ENCODE data around the gene CNTNAP5. TPM values are rescaled to one million over a fixed set of nuclear protein-coding genes. Genes with fewer than 3 reads are reported as not detected.

Gene CNTNAP5
- total RNA-seq, 1 donor from 2014 or later = not detected

DNA sequence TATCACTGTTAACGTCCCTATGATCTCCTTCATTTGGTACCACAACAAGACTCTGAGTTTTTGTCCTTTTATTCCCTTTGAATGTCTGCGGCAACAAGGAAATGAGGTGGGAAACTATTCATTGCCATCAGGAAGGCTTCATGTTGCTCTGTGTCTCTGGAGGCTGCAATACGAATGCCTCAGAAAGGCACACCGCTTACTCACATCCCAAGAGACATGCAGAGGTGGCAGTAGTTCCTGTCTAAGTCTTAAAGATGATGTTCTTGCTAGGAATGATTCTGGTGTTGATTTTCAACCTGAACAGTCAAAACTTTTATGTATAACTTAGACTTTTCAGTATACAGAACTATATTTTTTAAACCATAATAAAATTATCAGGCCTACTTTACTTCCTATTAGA, 24.0 kb downstream of the CNTNAP5 start:
- Mint-ChIP-seq H3K27ac (no peak overlapping the region), H3K4me3 (no peak overlapping the region), H3K9me3 (no peaks in the 10 kb centered on the region), H3K27me3 (ENCODE audit: insufficient read depth, low read depth) (peaks cover 2% of the 10 kb centered on the region), H3K4me1 (peaks cover 12% of the 10 kb centered on the region), H3K36me3 (no peaks in the 10 kb centered on the region)
- H3K9ac ChIP-seq = no peak overlapping the region
- DNase-seq (ENCODE audit: low spot score) = no peak
- H4K20me1 ChIP-seq (ENCODE audit: low read depth) = no peaks in the 10 kb centered on the region
- no peaks in the 10 kb centered on the region for H3K36me3 ChIP-seq
- H3K79me2 ChIP-seq (ENCODE audit: low read depth) = no peaks in the 10 kb centered on the region
- H3F3A ChIP-seq (ENCODE audit: low read depth) = no peaks in the 10 kb centered on the region
- H3K4me2 ChIP-seq = no peak overlapping the region
- no peak overlapping the region for H2AFZ ChIP-seq (replicated peaks)
- TF ChIP-seq CTCF (IDR thresholded peaks at IDR 0.05) (no peak), EZH2 (IDR thresholded peaks at IDR 0.05) (no peak), EZH2phosphoT487 (IDR thresholded peaks at IDR 0.05) (no peak)
- peaks cover 22% of the 10 kb centered on the region for H3K4me1 ChIP-seq
- no peak overlapping the region for H3K27ac ChIP-seq
- no peak overlapping the region for H3K4me3 ChIP-seq
- no peaks in the 10 kb centered on the region for H3K9me3 ChIP-seq (ENCODE audit: low read depth)
- no peaks in the 10 kb centered on the region for H3K27me3 ChIP-seq

DNA sequence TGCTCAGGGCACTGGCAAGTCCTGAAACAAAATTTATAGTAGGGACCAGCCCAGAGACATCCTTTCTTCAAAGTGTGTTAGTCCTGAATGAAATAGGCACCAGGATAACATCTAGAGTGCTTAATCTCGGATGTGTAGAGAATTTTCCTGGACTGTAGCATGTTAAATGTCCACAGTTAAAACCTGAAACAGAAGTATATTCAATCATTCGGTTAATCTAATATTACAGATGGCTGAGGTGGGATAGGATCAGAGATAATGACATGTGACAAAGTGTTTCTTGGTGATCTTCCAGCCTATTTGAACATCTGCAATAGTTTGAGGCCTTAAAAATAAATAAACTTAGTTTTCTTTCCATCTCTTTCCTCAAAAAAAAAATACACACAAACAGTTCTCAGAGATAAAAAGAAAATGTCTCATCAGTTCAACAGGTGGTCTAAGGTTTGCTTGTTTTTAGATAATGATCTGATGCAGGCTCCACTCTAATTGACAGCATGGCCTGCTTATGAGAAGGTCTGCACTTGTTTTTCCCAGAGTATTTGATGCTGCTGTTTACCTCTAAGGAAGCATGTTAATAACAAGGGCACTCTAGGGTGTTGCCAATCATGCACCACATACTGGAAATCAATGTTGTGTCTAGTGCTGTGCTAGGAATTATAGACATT, 25.9 kb downstream of the CNTNAP5 start:
- Histone ChIP-seq H3K36me3 (no peaks in the 10 kb centered on the region), H3K4me3 (no peak overlapping the region), H3F3A (ENCODE audit: low read depth) (no peaks in the 10 kb centered on the region), H2AFZ (replicated peaks) (no peak overlapping the region), H3K9me3 (ENCODE audit: low read depth) (no peaks in the 10 kb centered on the region), H3K79me2 (ENCODE audit: low read depth) (no peaks in the 10 kb centered on the region), H3K9ac (no peak overlapping the region), H3K27me3 (no peaks in the 10 kb centered on the region), H3K4me2 (no peak overlapping the region), H4K20me1 (ENCODE audit: low read depth) (no peaks in the 10 kb centered on the region), H3K4me1 (peaks cover 22% of the 10 kb centered on the region), H3K27ac (no peak overlapping the region)
- no peak for DNase-seq (ENCODE audit: low spot score)
- Mint-ChIP-seq H3K9me3 (no peaks in the 10 kb centered on the region), H3K4me1 (peaks cover 8% of the 10 kb centered on the region), H3K4me3 (no peak overlapping the region), H3K27me3 (ENCODE audit: insufficient read depth, low read depth) (peaks cover 2% of the 10 kb centered on the region), H3K27ac (no peak overlapping the region), H3K36me3 (no peaks in the 10 kb centered on the region)
- TF ChIP-seq EZH2phosphoT487 (IDR thresholded peaks at IDR 0.05) = no peak
- no peak for TF ChIP-seq CTCF (IDR thresholded peaks at IDR 0.05)
- no peak for TF ChIP-seq EZH2 (IDR thresholded peaks at IDR 0.05)

DNA sequence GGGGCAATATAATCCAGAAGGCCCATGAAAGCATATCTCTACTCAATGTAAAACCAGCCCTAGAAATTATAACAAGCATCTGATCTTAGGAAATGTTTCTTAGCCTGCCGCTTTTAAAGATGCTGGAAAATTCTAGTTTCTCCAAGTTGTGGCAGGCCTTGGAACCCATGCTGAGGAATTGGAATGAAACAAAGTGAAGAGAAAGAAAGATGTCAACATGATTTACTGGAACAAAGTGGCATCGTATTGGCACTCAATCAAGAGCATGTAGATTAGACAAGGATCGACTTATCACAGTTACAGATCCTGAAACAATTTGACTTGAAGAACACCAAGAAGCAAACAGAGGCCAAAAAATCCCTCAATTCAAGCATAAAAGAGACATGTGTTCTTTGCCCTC, 28.7 kb downstream of the CNTNAP5 start:
- Histone ChIP-seq H3K4me1 (peaks cover 13% of the 10 kb centered on the region), H3K36me3 (no peaks in the 10 kb centered on the region), H4K20me1 (ENCODE audit: low read depth) (no peaks in the 10 kb centered on the region), H3K9ac (no peak overlapping the region), H3F3A (ENCODE audit: low read depth) (no peaks in the 10 kb centered on the region), H3K27ac (no peak overlapping the region), H3K27me3 (no peaks in the 10 kb centered on the region), H3K79me2 (ENCODE audit: low read depth) (no peaks in the 10 kb centered on the region), H3K9me3 (ENCODE audit: low read depth) (no peaks in the 10 kb centered on the region), H2AFZ (replicated peaks) (no peak overlapping the region), H3K4me2 (no peak overlapping the region), H3K4me3 (no peak overlapping the region)
- Mint-ChIP-seq H3K27me3 (ENCODE audit: insufficient read depth, low read depth) (no peaks in the 10 kb centered on the region), H3K4me3 (no peak overlapping the region), H3K4me1 (no peaks in the 10 kb centered on the region), H3K9me3 (no peaks in the 10 kb centered on the region), H3K27ac (no peak overlapping the region), H3K36me3 (no peaks in the 10 kb centered on the region)
- DNase-seq (ENCODE audit: low spot score) = no peak
- TF ChIP-seq EZH2 (IDR thresholded peaks at IDR 0.05) (no peak), CTCF (IDR thresholded peaks at IDR 0.05) (no peak), EZH2phosphoT487 (IDR thresholded peaks at IDR 0.05) (no peak)
